Middle frontal gyrus (tissue), 1 donor: ENCODE measurements around the gene SLC7A6.

ENCODE experiments used
- DNase-seq: peaks from one replicate; pipeline ENCODE4 v3.0.0-alpha.2; 2015; ENCODE audit warnings: low spot score; ENCODE audit errors: extremely low spot score

The SLC7A6 gene

GRCh38 chr16:68300734-68301459 is 36.6 kb downstream of the SLC7A6 start:
- DNase-seq: no peak

GRCh38 chr16:68306633-68307032 is 42.3 kb downstream of the SLC7A6 start:
- no peak for DNase-seq

- no peak for DNase-seq
Measured at GRCh38 chr16:68309799-68310198, 45.5 kb downstream of the SLC7A6 start.

GRCh38 chr16:68310437-68310773 is 46.1 kb downstream of the SLC7A6 start:
- no peak for DNase-seq

GRCh38 chr16:68310774-68311511 is 46.6 kb downstream of the SLC7A6 start, which contains the start of the genes PRMT7 and SLC7A6OS:
TSS of gene PRMT7 (plus strand) at chr16:68311019. CDS start at chr16:68315980, 4,961 bp downstream.
TSS of gene SLC7A6OS (minus strand) at chr16:68310946. CDS start at chr16:68310926, 20 bp downstream.
- DNase-seq: peak; percentile 92

GRCh38 chr16:68313116-68313515 is 48.8 kb downstream of the SLC7A6 start:
- DNase-seq: no peak

GRCh38 chr16:68319185-68319908 is 55.0 kb downstream of the SLC7A6 start:
- no peak for DNase-seq

GRCh38 chr16:68324336-68324735 is 60.0 kb downstream of the SLC7A6 start:
- no peak for DNase-seq

- no peak for DNase-seq
Measured at GRCh38 chr16:68324780-68325357, 60.5 kb downstream of the SLC7A6 start.

- peak; percentile 52 for DNase-seq
Measured at GRCh38 chr16:68328151-68328859, 64.0 kb downstream of the SLC7A6 start.

- no peak for DNase-seq
Measured at GRCh38 chr16:68328860-68329390, 64.6 kb downstream of the SLC7A6 start.

GRCh38 chr16:68331879-68332410 is 67.6 kb downstream of the SLC7A6 start:
- no peak for DNase-seq

GRCh38 chr16:68332411-68333121 is 68.2 kb downstream of the SLC7A6 start:
- DNase-seq: no peak

GRCh38 chr16:68335175-68335574 is 70.8 kb downstream of the SLC7A6 start:
- DNase-seq: no peak

GRCh38 chr16:68338326-68339119 is 74.2 kb downstream of the SLC7A6 start:
- DNase-seq: no peak

GRCh38 chr16:68339214-68339613 is 74.9 kb downstream of the SLC7A6 start:
- DNase-seq: no peak

GRCh38 chr16:68342620-68343019 is 78.3 kb downstream of the SLC7A6 start:
- DNase-seq: no peak

- DNase-seq: no peak
Measured at GRCh38 chr16:68343137-68343536, 78.8 kb downstream of the SLC7A6 start.

- DNase-seq: no peak
Measured at GRCh38 chr16:68344252-68344651, 79.9 kb downstream of the SLC7A6 start.
